Hepatocyte (in vitro differentiated cells): ENCODE data around the gene PPP1R9A. TPM values are rescaled to one million over a fixed set of nuclear protein-coding genes. Genes with fewer than 3 reads are reported as not detected.

Experiments
- DNase-seq: peaks from one replicate; pipeline ENCODE4 v3.0.0-alpha.2; 2016; ENCODE audit warnings: low spot score
- H2AFZ ChIP-seq: fragments of 200-600 bp; sonication (generic); 2 replicates; pipeline ENCODE4 v1.6.0; 2016; ENCODE audit warnings: antibody characterized with exemption, mild to moderate bottlenecking
- H3K27ac ChIP-seq: fragments of 200-600 bp; sonication (generic); 2 replicates; pipeline ENCODE4 v1.5.1; 2016; ENCODE audit warnings: mild to moderate bottlenecking
- H3K27me3 ChIP-seq: fragments of 200-600 bp; sonication (generic); 2 replicates; pipeline ENCODE4 v1.6.1; 2016
- H3K36me3 ChIP-seq: fragments of 200-600 bp; sonication (generic); replicated peaks from 2 replicates; pipeline ENCODE4 v1.5.1; 2016; ENCODE audit warnings: low read depth; ENCODE audit not compliant: insufficient read depth
- H3K4me1 ChIP-seq: fragments of 200-600 bp; sonication (generic); 2 replicates; pipeline ENCODE4 v1.5.1; 2016; ENCODE audit warnings: mild to moderate bottlenecking, moderate library complexity; ENCODE audit not compliant: insufficient read depth
- H3K4me2 ChIP-seq: fragments of 200-600 bp; sonication (generic); 2 replicates; pipeline ENCODE4 v1.6.0; 2016
- H3K4me3 ChIP-seq: fragments of 200-600 bp; sonication (generic); 2 replicates; pipeline ENCODE4 v1.5.1; 2016; ENCODE audit warnings: mild to moderate bottlenecking
- H3K79me2 ChIP-seq: fragments of 200-600 bp; sonication (generic); 2 replicates; pipeline ENCODE4 v1.6.0; 2017; ENCODE audit warnings: mild to moderate bottlenecking
- H3K9me2 ChIP-seq: fragments of 200-600 bp; sonication (generic); replicated peaks from 2 replicates; pipeline ENCODE4 v1.6.0; 2017; ENCODE audit warnings: mild to moderate bottlenecking; ENCODE audit not compliant: insufficient read depth
- H3K9me3 ChIP-seq: fragments of 200-600 bp; sonication (generic); 2 replicates; pipeline ENCODE4 v1.5.1; 2016; ENCODE audit warnings: low read depth, mild to moderate bottlenecking
- H4K20me1 ChIP-seq: fragments of 200-600 bp; sonication (generic); 2 replicates; pipeline ENCODE4 v1.6.0; 2016; ENCODE audit warnings: mild to moderate bottlenecking; ENCODE audit not compliant: insufficient read depth, poor library complexity, severe bottlenecking
- CTCF ChIP-seq: fragments of 200-600 bp; sonication (generic); IDR thresholded peaks from 2 replicates; pipeline ENCODE4 v1.5.1; 2016; ENCODE audit warnings: antibody characterized with exemption, mild to moderate bottlenecking; ENCODE audit not compliant: poor library complexity
- EZH2 ChIP-seq: fragments of 200-600 bp; sonication (generic); IDR thresholded peaks from 2 replicates; pipeline ENCODE4 v1.6.1; 2016; ENCODE audit warnings: antibody characterized with exemption, mild to moderate bottlenecking, borderline replicate concordance
- EZH2phosphoT487 ChIP-seq: fragments of 200-600 bp; sonication (generic); IDR thresholded peaks from one replicate; pipeline ENCODE4 v1.6.1; 2018; ENCODE audit warnings: antibody characterized with exemption, mild to moderate bottlenecking, low read depth, moderate library complexity; ENCODE audit not compliant: unreplicated experiment, severe bottlenecking
- WGBS: methylation state at CpG from one replicate; pipeline ENCODE4 v1.1.6; 2016; ENCODE audit warnings: low lambda C conversion rate; ENCODE audit errors: missing lambda C conversion rate; 5-methylcytosine and 5-hydroxymethylcytosine counted together
- polyA plus RNA-seq: library from polyadenylated mRNA; unstranded; fragments of >200 nt; fragmentation: Nextera tagmentation; extraction: Ambion mirVana; gene quantifications from 2 replicates; pipeline ENCODE4 v1.2.1, GENCODE V29; 2016
- total RNA-seq: library from RNA; depleted of rRNA; stranded (reverse); fragments of >200 nt; gene quantifications from 2 replicates; pipeline ENCODE4 v1.2.3, GENCODE V29; 2014

The PPP1R9A gene
- total and polyA plus RNA-seq, 2 experiments from 2014 or later: 11.7 to 25.7 TPM

GRCh38 chr7:94909179-94909466 lies 1.7 kb downstream of the PPP1R9A start:
- Histone ChIP-seq H3K27me3 (no peaks in the 10 kb centered on the region), H3K4me3 (peak overlapping the region; percentile 87), H3K4me1 (peaks cover 31% of the 10 kb centered on the region), H3K36me3 (no peaks in the 10 kb centered on the region), H3K27ac (peak overlapping the region; percentile 95), H3K9me3 (no peaks in the 10 kb centered on the region), H3K79me2 (peaks cover 49% of the 10 kb centered on the region), H2AFZ (peak overlapping the region; percentile 99), H3K4me2 (peak overlapping the region; percentile 93), H3K9me2 (no peaks in the 10 kb centered on the region), H4K20me1 (no peaks in the 10 kb centered on the region)
- WGBS: 50% methylated on average over 2 of the region's 2 CpGs
- DNase-seq: no peak
- TF ChIP-seq CTCF (no peak), EZH2phosphoT487 (no peak), EZH2 (no peak)

- Histone ChIP-seq H3K79me2 (peaks cover 74% of the 10 kb centered on the region), H3K9me3 (no peaks in the 10 kb centered on the region), H4K20me1 (no peaks in the 10 kb centered on the region), H3K4me1 (peaks cover 26% of the 10 kb centered on the region), H3K9me2 (no peaks in the 10 kb centered on the region), H3K27ac (no peak overlapping the region), H3K27me3 (no peaks in the 10 kb centered on the region), H3K4me3 (no peak overlapping the region), H2AFZ (no peak overlapping the region), H3K36me3 (no peaks in the 10 kb centered on the region), H3K4me2 (peak overlapping the region; percentile 44)
- no peak for TF ChIP-seq EZH2phosphoT487
- TF ChIP-seq EZH2: no peak
- TF ChIP-seq CTCF: no peak
- no peak for DNase-seq
Measured at GRCh38 chr7:94912085-94912484, 4.7 kb downstream of the PPP1R9A start.

- peak overlapping the region; percentile 44 for H3K4me2 ChIP-seq
- TF ChIP-seq EZH2 (no peak), CTCF (no peak), EZH2phosphoT487 (no peak)
Measured at GRCh38 chr7:94913391-94913790, 6.0 kb downstream of the PPP1R9A start.

GRCh38 chr7:94921911-94922310 lies 14.5 kb downstream of the PPP1R9A start:
- 87% methylated on average over 4 of the region's 4 CpGs for WGBS
- H2AFZ ChIP-seq: no peak overlapping the region
- H3K36me3 ChIP-seq: no peaks in the 10 kb centered on the region
- H4K20me1 ChIP-seq: no peaks in the 10 kb centered on the region
- H3K9me3 ChIP-seq: no peaks in the 10 kb centered on the region
- H3K4me1 ChIP-seq: no peaks in the 10 kb centered on the region
- no peak overlapping the region for H3K27ac ChIP-seq
- no peak overlapping the region for H3K4me2 ChIP-seq
- no peak for DNase-seq
- TF ChIP-seq EZH2: no peak
- no peak for TF ChIP-seq EZH2phosphoT487
- TF ChIP-seq CTCF: no peak
- no peaks in the 10 kb centered on the region for H3K27me3 ChIP-seq
- peaks cover 40% of the 10 kb centered on the region for H3K79me2 ChIP-seq
- H3K4me3 ChIP-seq: no peak overlapping the region
- no peaks in the 10 kb centered on the region for H3K9me2 ChIP-seq

More at GRCh38 chr7:94913391-94913790, 6.0 kb downstream of the PPP1R9A start:
- Histone ChIP-seq H2AFZ (no peak overlapping the region), H3K27me3 (no peaks in the 10 kb centered on the region), H3K9me2 (no peaks in the 10 kb centered on the region), H4K20me1 (no peaks in the 10 kb centered on the region), H3K79me2 (peaks cover 74% of the 10 kb centered on the region), H3K4me3 (no peak overlapping the region), H3K36me3 (no peaks in the 10 kb centered on the region), H3K4me1 (peaks cover 23% of the 10 kb centered on the region), H3K27ac (no peak overlapping the region), H3K9me3 (no peaks in the 10 kb centered on the region)
- no peak for DNase-seq
